HG02588 (cell line): ENCODE results near the gene TP53I3.
A peak's percentile ranks its signal among the peaks of the same experiment; 100 is the strongest.
"Not testable (repeated sequence)": the region's sequence is repeated elsewhere in the genome, so short reads cannot be mapped to it uniquely, and the experiment has no call there.

Experiments used
- ATAC-seq: cut with Tn5 transposase; IDR thresholded peaks from one replicate; pipeline ENCODE4 v1.9.1; 2021; ENCODE audit warnings: mild to moderate bottlenecking, moderate library complexity; ENCODE audit not compliant: unreplicated experiment

The TP53I3 gene, protein sequence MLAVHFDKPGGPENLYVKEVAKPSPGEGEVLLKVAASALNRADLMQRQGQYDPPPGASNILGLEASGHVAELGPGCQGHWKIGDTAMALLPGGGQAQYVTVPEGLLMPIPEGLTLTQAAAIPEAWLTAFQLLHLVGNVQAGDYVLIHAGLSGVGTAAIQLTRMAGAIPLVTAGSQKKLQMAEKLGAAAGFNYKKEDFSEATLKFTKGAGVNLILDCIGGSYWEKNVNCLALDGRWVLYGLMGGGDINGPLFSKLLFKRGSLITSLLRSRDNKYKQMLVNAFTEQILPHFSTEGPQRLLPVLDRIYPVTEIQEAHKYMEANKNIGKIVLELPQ

DNA sequence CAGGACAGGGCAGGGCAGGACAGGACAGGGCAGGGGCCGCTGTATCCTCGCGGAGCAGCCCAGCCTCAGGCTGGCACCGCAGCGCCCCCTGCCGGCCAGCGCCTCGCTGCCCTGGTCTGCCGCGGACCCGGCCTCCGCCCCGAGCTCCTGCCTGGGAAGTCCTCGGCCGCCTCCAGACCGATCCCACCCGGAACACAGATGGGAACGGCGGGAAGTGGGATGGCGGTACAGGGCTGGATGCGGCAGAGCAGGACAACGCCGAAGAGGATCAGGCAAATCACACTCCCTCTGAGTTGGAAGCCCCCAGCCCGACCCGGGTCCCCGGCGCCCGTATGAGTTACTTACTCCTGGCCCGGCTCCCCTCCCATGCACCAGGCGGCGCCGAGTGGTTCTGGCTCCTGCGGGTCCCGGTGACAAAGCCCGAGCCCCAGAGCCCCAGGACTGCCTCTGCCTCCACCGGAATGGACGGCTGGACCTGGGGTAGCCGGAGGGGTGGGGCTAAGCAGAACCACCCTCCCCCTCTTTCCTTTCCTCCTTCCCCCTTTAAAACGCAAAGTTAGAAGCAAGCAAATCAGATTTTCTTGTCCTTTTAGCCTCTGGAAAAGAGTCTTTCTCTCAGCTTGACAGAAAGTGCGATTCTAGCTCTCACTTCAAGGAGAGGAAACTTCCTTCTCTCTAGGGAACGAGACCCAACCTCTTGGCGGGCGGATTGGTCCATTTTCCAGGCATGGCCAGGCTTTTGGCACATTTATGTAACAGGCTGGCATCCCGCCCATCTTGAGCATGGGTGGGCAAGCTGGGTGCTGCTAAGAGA is at the start of gene TP53I3:
Gene TP53I3 (minus strand): TSS at position 449 of the 814 bp plus-strand sequence. CDS start 508 bp downstream, outside the sequence.
- ATAC-seq, result peak; percentile 77

DNA sequence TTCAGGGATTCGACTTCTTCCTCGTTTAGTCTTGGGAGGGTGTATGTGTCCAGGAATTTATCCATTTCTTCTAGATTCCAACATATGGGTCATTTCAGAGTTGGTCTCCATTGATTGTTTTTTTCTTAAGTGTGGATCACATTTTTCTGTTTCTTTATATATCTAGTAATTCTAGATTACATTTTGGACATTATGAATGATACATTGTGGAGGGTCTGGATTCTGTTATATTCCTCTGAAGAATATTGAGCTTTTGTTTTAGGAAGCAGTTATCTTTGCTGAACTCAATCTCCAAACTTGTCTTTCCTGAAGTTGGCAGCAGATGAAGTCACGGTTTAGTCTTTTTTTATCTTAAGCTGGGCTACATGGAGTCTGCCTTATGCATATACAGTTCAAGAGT is 47.9 kb upstream of the TP53I3 start:
- ATAC-seq, result no peak

DNA sequence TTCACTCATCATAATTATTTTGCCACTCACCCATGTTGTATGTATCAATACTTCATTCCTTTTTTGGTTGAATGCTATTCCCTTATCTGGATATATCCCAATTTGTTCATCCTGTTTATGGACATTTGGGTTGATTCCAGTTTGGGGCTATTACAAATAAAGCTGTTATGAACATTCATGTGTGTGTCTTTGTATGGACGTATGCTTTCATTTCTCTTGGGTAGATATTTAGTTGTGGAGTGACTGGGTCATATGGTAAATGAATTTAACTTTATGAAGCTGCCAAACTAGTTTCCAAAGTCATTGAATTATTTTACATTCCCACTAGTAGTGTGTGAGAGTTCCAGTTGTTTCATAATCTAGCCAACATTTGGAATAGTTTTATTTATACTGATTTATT is 41.3 kb upstream of the TP53I3 start:
- ATAC-seq, result no peak

DNA sequence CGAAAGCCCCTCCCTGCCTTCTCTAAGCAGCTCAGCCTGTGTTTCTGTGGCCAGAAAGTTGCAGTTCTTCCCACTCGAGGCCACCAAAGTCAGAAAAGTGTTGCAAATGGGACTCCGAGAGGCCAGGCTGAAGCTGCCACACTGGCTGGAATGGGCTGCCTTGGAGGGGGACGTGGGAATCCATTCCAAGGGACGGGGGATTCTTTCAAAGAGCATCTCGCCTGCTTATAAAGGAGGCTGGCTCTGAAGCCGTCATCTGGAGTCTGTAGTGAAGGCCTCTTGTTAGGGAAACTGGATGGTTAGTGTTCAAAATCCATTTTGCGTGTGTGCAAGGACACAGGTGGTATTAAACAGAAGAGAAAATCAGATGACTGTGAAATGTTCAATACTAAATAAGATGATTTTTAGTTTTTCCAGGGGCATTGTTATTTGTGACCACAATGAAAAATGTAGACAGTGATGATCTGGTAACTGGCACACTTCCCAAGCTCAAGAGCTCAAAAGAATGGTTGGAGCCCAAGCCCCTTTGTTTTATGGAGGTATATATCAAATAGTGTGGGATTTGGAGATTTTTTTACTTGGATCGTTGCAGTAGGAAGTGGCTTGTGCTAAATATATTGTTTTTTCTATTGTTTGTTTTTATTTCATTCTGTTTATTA is 39.4 kb upstream of the TP53I3 start:
- peak; percentile 15 for ATAC-seq

DNA sequence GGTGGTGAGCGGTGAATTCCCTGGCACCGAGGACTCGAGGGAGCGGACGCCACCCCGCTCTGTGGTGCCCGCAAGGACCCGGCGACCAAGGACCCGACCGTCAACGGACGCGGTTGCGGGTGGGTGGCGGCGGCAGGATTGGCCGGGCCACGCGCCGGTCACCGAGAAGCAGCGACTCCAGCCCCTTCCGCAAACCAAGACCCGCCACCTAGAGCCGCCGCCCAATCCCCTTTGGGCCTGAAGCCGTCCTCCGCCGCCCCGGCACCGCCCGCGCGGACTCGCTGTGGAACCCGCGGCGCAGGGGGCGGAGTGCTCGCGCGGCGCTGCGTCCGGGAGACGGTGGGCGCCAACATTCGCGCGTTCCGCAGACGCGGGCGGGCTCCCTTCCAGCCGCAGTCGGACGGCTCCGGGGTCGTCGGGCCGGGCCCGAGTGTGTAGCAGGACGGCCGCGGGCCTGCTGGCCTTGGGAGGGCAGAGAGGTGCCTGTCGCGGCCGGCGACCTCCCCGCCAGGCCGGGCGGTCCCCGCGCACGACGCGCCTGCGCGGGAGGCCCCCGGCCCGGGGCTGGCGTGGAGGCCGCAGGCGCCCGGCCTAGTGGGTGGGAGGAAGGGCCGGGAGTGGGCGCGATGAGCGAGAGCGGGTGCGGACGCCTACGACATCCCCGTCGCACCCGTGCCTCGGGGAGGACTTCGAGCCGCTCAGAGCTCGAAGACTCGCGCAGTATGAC is 38.7 kb upstream of the TP53I3 start, which contains the start of the genes FAM228B and PFN4:
Gene FAM228B (plus strand): TSS at position 275 of the 727 bp plus-strand sequence. CDS start 893 bp downstream, outside the sequence.
Gene PFN4 (minus strand): TSS at position 140 of the 727 bp plus-strand sequence. CDS start 799 bp downstream, outside the sequence.
- peak; percentile 86 for ATAC-seq

DNA sequence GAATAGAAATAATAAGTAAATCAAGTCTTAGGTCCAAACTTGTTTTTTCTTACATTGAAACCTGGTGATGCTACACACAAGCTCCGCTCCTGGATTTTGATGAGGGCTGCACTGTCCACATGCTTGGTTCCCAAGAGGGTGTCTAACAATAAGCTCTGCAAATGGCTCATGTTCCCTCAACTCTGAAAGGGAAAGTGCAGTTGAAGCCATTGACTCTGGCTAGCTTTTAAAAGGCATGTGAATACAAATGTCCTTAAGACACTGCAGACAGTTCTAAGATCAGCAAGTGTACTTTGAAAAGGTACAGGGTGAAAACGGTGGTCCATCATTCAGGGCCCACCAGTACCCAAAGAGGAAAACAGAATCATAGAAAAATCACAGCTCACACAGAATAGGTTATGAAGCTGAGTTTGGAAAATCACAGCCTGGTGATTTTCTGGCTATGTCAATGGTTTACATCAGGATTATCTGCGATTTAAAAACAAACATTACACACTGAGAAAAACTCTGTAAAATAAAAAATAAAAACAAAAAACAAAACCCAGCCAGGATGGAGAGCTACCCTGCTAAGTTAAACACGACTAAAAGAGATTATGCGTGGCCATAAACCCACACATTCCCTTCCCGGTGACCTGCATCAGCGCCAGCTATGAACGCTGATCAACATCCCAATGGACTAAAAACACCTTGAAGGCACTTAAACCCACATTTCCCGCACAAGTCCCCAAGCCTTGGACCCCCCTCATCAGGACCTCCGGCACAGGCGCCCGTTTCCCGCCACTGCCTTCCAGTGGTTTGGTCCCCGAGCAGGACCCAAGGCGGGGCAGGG is 37.9 kb upstream of the TP53I3 start:
- no peak for ATAC-seq

DNA sequence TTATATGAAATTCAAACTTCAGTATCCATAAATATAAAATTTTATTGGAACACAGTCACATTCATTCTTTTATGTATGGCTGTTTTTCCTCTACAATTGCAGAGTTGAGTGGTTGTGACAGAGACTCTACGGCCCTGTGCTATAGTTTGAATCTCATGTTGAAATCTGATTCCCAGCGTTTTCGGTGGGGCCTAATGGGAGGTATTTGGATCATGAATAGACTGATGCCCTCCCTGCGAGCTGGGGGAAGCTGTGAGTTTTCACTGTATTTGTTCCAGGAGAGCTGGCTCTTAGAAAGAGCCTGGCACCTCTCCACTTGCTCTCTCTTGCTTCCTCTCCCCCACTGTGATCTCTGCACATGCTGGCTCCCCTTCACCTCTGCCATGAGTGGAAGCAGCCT is 36.8 kb upstream of the TP53I3 start:
- ATAC-seq, result no peak

DNA sequence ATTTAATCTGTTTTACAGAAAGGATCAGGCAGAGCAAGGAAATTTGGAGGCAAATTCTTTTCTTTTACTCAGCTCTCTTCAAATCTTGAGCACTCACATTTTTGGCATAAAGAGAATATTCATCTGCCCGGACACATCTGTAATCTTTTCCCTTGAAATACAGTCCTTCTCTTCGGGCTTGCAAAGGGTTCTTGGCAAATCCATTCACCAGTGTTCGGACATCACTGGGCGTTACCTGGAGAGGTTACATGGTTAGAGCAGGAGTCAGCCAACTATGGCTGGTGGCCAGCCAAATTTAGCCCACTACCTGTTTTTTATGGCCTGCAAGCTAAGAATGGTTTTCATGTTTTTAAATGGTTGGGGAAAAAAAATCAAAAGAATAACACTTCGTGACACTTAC is 36.4 kb upstream of the TP53I3 start:
- ATAC-seq, result no peak

DNA sequence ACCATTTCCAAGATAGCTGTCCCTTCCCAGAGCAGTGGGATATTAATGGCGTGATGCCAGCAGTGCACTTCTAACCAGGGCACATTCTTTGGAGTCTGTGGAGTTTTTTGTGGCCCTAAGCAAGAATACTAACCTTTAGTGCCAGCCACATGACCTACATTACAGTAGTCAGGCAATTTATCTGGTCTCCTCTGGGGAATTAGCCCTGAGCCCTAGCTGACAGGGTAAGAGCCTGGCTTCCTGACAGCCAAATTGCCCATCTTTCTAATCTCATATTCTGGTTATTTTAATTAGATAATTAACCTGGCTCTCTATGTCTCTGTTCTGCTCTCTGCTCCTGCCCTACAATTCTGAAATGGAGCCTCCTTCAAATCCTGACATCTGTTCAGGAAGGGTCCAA is 33.3 kb upstream of the TP53I3 start:
- no peak for ATAC-seq

DNA sequence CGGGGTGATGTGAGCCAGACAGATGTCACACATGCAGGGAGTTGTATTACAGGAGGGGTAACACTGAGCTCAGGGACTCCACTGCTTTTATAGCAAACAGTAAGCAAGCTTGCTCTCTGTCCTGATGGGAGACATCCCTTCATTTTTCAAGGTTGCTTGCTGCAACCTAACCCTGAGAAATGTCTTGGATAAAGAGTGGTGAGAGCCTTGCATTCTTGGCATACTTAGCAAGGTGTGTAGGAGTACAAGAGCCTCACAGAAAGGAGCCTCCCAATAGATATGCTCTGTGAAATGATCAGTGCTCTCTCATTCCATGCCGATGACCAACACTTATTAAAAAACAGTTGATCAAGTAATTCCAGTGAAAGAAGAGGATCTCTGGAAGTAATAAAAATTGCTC is 30.4 kb upstream of the TP53I3 start:
- no peak for ATAC-seq

DNA sequence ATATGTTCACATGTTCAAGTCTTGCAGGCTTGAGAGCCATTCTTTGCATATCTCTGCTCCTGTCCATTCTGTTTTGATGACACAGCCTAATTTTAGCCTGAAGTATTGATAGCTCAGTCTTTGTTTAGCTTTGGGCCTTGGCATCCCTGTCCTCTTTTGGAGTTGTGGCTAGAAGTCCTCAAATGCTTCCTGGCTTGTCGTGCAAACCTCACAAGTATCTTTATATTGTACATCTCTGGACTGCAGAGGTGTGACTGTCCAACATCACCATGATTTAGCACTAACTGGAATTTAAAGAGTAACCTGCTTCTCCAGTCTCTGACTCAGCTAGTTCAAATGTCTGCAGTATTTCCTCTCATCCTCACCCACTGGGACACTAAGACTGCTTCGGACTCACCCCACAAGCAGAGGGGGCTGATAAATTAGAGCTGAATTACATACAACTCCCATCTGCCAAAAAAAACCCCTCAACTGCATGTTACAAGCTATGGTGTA is 26.8 kb upstream of the TP53I3 start:
- ATAC-seq, result no peak

DNA sequence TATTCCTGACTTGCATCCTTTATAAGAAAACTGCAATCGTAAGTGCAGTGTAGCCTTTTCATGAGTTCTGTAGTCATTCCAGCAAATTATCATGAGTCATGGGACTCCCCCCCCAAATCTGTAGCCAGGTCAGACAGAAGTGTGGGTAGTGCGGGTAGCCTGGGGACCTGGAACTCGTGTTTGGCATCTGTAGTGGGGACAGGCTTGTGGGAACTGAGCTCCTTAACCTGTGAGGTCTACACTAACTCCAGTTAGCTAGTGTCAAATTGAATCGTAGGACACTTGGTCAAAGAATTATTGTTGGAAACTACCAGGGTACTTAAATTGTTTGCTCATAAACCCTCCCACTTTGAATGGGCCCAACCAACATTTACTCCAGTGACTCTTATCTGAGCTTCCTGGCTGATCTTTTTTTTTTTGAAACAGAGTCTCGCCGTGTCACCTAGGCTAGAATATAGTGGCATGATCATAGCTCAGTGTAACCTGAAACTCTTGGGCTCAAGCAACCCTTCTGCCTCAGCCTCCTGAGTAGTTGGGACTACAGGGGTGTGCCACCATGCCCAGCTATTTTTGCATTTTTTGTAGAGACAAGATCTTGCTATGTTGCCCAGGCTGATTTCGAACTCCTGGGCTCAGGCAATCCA is 26.1 kb upstream of the TP53I3 start:
- no peak for ATAC-seq

DNA sequence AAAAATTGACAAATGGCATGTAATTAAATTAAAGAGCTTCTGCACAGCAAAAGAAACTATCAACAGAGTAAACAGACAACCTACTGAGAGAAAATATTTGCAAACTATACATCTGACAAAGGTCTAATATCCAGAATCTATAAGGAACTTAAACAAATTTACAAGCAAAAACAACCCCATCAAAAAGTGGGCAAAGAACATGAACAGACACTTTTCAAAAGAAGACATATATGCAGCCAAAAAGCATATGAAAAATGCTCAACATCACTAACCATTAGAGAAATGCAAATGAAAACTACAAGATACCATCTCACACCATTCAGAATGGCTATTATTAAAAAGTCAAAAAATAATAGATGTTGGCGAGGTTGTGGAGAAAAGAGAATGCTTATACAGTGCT is 24.8 kb upstream of the TP53I3 start:
- not testable (repeated sequence) for ATAC-seq

DNA sequence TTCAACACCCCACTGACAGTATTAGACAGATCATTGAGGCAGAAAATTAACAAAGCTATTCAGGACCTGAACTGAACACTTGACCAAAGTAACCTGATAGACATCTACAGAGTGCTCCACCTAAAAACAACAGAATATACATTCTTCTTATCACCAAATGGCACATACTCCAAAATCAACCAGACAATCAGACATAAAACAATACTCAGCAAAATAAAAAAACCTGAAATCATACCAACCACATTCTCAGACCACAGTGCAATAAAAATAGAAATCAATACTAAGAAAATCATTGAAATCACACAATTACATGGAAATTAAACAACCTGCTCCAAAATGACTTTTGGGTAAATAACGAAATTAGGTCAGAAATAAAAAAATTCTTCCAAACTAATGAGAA is 22.7 kb upstream of the TP53I3 start:
- ATAC-seq, result no peak

DNA sequence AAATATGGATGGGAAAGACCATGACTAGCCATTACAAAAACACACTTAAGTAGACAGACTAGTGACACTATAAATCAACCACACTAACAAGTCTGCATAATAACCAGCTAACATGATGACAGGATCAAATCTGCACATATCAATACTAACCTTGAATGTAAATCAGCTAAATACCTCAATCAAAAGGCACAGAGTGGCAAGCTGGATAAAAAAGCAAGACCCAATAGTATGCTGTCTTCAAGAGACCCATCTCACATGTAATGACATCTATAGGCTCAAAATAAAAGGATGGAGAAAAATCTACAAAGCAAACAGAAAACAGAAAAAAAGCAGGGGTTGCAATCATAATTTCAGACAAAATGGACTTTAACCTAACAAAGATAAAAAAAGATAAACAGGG is 22.2 kb upstream of the TP53I3 start:
- ATAC-seq, result no peak

DNA sequence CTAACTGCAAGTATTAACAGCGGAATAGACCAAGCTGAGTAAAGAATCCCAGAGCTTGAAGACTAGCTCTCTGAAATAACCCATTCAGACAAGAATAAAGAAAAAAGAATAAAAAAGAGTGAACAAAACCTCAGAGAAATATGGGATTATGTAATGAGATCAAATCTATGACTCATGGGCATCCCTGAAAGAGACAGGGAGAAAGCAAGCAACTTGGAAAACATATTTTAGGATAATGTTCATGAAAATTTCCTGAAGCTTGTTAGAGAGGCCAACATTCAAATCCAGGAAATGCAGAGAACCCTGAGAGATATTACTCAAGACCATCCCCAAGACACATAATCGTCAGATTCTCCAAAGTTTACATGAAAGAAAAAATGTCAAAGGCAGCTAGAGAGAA is 21.2 kb upstream of the TP53I3 start:
- ATAC-seq, result no peak

DNA sequence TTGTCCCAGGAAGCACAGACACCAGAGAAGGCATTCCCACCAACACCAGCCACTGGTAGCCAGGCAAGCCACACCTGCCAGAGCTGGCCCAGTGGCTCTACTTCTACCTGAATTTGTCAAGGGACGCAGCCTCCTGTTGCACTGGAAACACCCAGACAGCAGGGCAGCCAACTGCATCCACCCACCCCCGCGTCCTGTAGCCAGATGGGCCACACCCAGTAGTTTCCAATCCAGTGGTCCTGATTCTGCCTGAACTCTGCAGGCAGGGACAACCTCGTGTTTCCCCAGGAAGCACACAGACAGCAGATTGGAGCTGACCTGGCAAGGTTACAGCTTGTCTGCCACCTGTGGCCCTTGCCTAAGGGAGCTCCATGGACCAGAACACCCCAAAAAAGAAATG is 20.3 kb upstream of the TP53I3 start:
- no peak for ATAC-seq

DNA sequence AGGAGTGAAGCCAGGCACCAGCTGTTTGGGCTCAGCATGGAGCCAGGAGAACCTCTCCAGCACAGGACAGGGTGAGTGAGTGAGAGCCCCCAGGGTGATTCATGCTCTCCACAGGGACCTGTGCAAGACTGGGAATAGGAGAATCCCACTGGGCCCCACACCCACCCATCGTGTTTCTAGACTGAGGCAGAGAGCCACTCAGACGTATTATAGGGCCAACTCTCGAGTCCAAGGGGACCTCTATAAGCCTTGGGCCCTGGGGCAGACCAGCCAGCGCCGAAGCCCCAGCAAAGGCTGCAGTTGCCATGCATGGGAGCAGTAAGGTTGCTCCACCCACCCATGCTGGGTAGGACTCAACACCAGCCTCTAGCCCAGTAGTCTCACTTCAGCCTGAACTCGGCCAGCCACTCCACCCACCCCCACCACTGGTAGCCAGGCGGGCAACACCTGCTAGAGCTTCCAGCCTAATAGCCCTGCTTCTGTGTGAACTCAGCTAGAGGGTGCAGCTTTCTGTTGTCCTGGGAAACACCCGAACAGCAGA is 19.5 kb upstream of the TP53I3 start:
- ATAC-seq, result no peak

DNA sequence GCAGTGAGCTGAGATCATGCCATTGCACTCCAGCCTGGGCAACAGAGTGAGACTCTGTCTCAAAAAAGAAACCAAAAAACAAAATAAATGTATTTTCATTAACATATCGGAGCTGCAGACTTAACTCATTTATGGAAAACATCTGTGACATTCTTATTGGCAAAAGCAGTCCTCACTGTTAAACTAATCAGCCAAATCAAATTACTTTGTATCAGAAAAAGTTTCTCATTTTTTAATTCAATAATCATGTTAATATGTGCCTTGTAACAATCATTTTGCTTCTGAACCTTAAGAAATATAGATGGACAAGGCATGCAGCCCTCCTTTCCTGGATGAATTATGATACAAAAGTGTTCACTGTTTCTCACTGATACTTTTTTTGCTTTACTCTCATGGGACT is 18.0 kb upstream of the TP53I3 start:
- no peak for ATAC-seq
